ENCODE measurements around the gene METTL25. TPM values are rescaled to one million over a fixed set of nuclear protein-coding genes. Genes with fewer than 3 reads are reported as not detected.

The METTL25 gene
- total RNA-seq, 1 donor from 2014 or later: 9.6 TPM

GRCh38 chr12:82523996-82524395, 165.7 kb downstream of the METTL25 start:
- intact Hi-C loops (cut with micrococcal nuclease): no loop called here

- intact Hi-C loops (cut with micrococcal nuclease): loop anchor here (5.0 kb wide), 1 partner anchor 163 kb away; the partner anchor contains the start of gene TMTC2
Measured at GRCh38 chr12:82524641-82525040, 166.3 kb downstream of the METTL25 start.

GRCh38 chr12:82525616-82526015, 167.3 kb downstream of the METTL25 start:
- intact Hi-C loops (cut with micrococcal nuclease): loop anchor here (2.0 to 5.0 kb wide), 2 partner anchors 162 to 1299 kb away; partner anchors contain the start of gene TMTC2

- intact Hi-C loops (cut with micrococcal nuclease): loop anchor here (2.0 to 5.0 kb wide), 2 partner anchors 160 to 1298 kb away; partner anchors contain the start of gene TMTC2
Measured at GRCh38 chr12:82527165-82527780, 168.9 kb downstream of the METTL25 start.

Other genes starting within 250 kb of the METTL25 start
- gene CCDC59, start 142 bp upstream of the METTL25 start, total RNA-seq: 45.6 and 47.0 TPM in 2 replicates

Measured in T-helper 2 cell treated with Interferon-gamma antibody and Interleukin-4, amounts not matched to agents 100 ng/mL and 5 ng/mL, for 36 hours (primary cell).